ENCODE data around the gene AURKB. TPM values are rescaled to one million over a fixed set of nuclear protein-coding genes. Genes with fewer than 3 reads are reported as not detected.

AURKB gene
- total RNA-seq, 1 donor from 2014 or later, result not detected

DNA sequence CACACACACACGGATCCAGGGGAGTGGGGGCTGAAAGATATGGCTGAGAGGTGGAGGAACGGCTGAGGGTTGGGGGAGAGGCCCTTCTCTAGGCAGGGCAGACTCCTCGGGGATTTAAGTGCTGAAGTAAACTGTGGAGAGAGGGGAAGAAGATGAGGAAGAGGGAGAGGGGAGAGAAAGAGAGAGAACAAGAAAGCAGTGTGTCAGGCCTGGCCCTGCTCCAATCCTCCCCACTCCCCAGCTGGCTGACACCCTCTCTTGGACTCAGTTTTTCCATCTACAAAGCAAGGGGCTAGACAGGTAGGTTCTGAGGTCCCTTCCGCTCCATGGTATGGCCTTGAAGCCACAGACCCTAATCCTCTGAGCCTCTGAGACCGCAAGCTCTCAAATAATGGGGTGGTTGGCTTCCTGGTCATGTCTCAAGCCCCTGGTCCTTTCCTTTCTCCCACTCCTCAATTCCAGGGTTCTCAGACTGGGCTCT is 49.6 kb downstream of the AURKB start:
- TF ChIP-seq, protein P1, sequence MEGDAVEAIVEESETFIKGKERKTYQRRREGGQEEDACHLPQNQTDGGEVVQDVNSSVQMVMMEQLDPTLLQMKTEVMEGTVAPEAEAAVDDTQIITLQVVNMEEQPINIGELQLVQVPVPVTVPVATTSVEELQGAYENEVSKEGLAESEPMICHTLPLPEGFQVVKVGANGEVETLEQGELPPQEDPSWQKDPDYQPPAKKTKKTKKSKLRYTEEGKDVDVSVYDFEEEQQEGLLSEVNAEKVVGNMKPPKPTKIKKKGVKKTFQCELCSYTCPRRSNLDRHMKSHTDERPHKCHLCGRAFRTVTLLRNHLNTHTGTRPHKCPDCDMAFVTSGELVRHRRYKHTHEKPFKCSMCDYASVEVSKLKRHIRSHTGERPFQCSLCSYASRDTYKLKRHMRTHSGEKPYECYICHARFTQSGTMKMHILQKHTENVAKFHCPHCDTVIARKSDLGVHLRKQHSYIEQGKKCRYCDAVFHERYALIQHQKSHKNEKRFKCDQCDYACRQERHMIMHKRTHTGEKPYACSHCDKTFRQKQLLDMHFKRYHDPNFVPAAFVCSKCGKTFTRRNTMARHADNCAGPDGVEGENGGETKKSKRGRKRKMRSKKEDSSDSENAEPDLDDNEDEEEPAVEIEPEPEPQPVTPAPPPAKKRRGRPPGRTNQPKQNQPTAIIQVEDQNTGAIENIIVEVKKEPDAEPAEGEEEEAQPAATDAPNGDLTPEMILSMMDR (IDR thresholded peaks at IDR 0.05), result no peak
- H3K36me3 ChIP-seq, result peaks cover 17 to 23% of the 10 kb centered on the region in 2 donors
- no peaks in the 10 kb centered on the region for H3K27me3 ChIP-seq
- no peaks in the 10 kb centered on the region for H3K9me3 ChIP-seq
- H3K4me3 ChIP-seq, result peak overlapping the region in 1 of 2 donors; percentile 100
- H3K4me1 ChIP-seq, result peaks cover 21 to 47% of the 10 kb centered on the region in 2 donors
- intact Hi-C loops (cut with DNase I), result loop anchor here (1.0 kb wide), 1 partner anchor 22 kb away; no protein-coding TSS in a partner anchor
- peak overlapping the region; percentile 99 to 100 for H3K27ac ChIP-seq
- no peak for DNase-seq (ENCODE audit: low spot score in 2 of 2)

GRCh38 chr17:8160224-8160577 is 50.2 kb downstream of the AURKB start:
- intact Hi-C loops (cut with DNase I), result loop anchor here (1.0 kb wide), 1 partner anchor 22 kb away; no protein-coding TSS in a partner anchor
- peaks cover 21 to 47% of the 10 kb centered on the region in 2 donors for H3K4me1 ChIP-seq
- H3K27ac ChIP-seq, result peak overlapping the region; percentile 99 to 100
- DNase-seq (ENCODE audit: low spot score in 2 of 2), result no peak
- H3K4me3 ChIP-seq, result no peak overlapping the region
- no peaks in the 10 kb centered on the region for H3K27me3 ChIP-seq
- TF ChIP-seq, protein P1 (IDR thresholded peaks at IDR 0.05), result no peak
- peaks cover 20 to 23% of the 10 kb centered on the region in 2 donors for H3K36me3 ChIP-seq
- no peaks in the 10 kb centered on the region for H3K9me3 ChIP-seq

GRCh38 chr17:8159459-8160223 is 50.7 kb downstream of the AURKB start:
- Histone ChIP-seq H3K27me3 (no peaks in the 10 kb centered on the region), H3K36me3 (peaks cover 20 to 23% of the 10 kb centered on the region in 2 donors), H3K4me1 (peaks cover 21 to 47% of the 10 kb centered on the region in 2 donors), H3K27ac (peak overlapping the region; percentile 99 to 100), H3K9me3 (no peaks in the 10 kb centered on the region), H3K4me3 (no peak overlapping the region)
- intact Hi-C loops (cut with DNase I), result loop anchor here (1.0 to 5.0 kb wide), 3 partner anchors 21 to 677 kb away; partner anchors contain the start of genes POLR2A and SLC35G6
- DNase-seq (ENCODE audit: low spot score in 2 of 2), result peak in 1 of 2 donors; percentile 62
- TF ChIP-seq, protein P1 (IDR thresholded peaks at IDR 0.05), result no peak

DNA sequence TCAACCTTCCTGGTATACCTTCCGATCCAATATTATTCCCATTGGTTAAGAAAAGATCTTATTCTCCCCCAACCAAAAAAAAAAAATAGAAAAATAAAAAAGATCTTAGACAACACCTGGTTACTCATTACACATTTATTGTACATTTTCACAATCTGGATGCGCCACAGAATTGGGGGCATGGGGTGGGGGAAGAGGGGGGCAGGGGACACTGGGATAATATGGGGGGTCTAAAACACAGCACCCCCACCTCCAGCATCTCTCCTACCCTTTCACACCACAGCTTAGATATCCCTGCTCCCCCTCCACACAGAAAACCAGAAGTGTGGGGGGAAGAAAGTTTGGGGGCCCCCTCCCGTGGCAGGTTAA is 51.4 kb downstream of the AURKB start:
- H3K27ac ChIP-seq, result peak overlapping the region; percentile 97 to 100
- H3K27me3 ChIP-seq, result no peaks in the 10 kb centered on the region
- peaks cover 20 to 46% of the 10 kb centered on the region in 2 donors for H3K4me1 ChIP-seq
- TF ChIP-seq, protein P1 (IDR thresholded peaks at IDR 0.05), result no peak
- peaks cover 20 to 23% of the 10 kb centered on the region in 2 donors for H3K36me3 ChIP-seq
- no peak for DNase-seq (ENCODE audit: low spot score in 2 of 2)
- intact Hi-C loops (cut with DNase I), result loop anchor here (5.0 kb wide), 2 partner anchors 317 to 677 kb away; partner anchors contain the start of genes POLR2A and SLC35G6
- no peak overlapping the region for H3K4me3 ChIP-seq
- H3K9me3 ChIP-seq, result no peaks in the 10 kb centered on the region

DNA sequence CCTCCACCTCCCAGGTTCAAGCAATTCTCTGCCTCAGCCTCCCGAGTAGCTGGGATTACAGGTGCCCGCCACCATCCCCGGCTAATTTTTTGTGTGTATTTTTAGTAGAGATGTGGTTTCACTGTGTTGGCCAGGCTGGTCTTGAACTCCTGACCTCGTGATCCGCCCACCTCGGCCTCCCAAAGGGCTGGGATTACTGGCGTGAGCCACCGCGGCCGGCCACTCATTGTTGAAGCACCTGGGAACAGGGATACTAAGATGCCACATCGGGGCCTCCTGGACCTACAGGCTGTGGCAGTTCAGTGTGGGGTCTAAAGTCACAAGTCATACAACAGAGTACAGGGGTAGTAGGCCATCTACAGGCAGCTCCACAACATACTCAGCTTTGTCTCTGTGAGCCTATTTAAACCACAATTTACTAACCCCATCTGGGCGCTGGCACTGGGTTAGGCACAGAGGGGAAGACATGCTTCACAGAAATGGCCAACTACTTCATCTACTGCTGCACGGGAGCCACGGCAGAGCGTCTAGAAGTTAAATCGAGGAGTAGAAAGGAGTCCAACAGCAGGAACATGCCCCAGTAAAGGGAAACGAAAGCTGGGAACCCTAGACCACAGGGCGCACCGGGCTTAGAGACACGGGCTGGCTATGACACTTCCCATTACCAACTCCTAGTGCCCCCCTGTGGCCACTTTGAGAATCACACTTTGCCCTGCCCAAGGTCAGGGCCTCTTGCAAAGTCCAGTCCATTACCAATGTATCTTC is 51.9 kb downstream of the AURKB start:
- no peaks in the 10 kb centered on the region for H3K9me3 ChIP-seq
- H3K4me1 ChIP-seq, result peaks cover 16 to 45% of the 10 kb centered on the region in 2 donors
- intact Hi-C loops (cut with DNase I), result loop anchor here (5.0 kb wide), 2 partner anchors 316 to 676 kb away; partner anchors contain the start of genes POLR2A and SLC35G6
- peak; percentile 76 to 97 for DNase-seq (ENCODE audit: low spot score in 2 of 2)
- H3K4me3 ChIP-seq, result peak overlapping the region in 1 of 2 donors; percentile 23
- TF ChIP-seq, protein P1 (IDR thresholded peaks at IDR 0.05), result peak; percentile 88 to 95 (median 89)
- H3K27ac ChIP-seq, result peak overlapping the region; percentile 97 to 100
- H3K36me3 ChIP-seq, result peaks cover 21 to 23% of the 10 kb centered on the region in 2 donors
- no peaks in the 10 kb centered on the region for H3K27me3 ChIP-seq

Measured in ascending aorta (tissue), 2 donors.